HUES64 (cell line): ENCODE data around the gene VWA2. TPM values are rescaled to one million over a fixed set of nuclear protein-coding genes. Genes with fewer than 3 reads are reported as not detected.

ENCODE experiments used
- H3K27ac ChIP-seq: 2 replicates; pipeline ENCODE4 v1.7.0; 2013; ENCODE audit warnings: low read depth, low read length, inconsistent platforms
- H3K27me3 ChIP-seq: 2 replicates; pipeline ENCODE4 v1.6.1; 2013; ENCODE audit warnings: mild to moderate bottlenecking, low read length; ENCODE audit not compliant: insufficient read depth
- H3K36me3 ChIP-seq: 2 replicates; pipeline ENCODE4 v1.6.1; 2013; ENCODE audit warnings: mild to moderate bottlenecking, low read length; ENCODE audit not compliant: insufficient read depth
- H3K4me1 ChIP-seq: 2 replicates; pipeline ENCODE4 v1.6.1; 2013; ENCODE audit warnings: mild to moderate bottlenecking, low read length, moderate library complexity; ENCODE audit not compliant: insufficient read depth
- H3K4me3 ChIP-seq: 2 replicates; pipeline ENCODE4 v1.5.1; 2013; ENCODE audit warnings: mild to moderate bottlenecking, low read length, moderate library complexity
- H3K9ac ChIP-seq: 2 replicates; pipeline ENCODE4 v1.6.1; 2013; ENCODE audit warnings: mild to moderate bottlenecking, low read depth, low read length
- H3K9me3 ChIP-seq: 2 replicates; pipeline ENCODE4 v1.6.1; 2013; ENCODE audit warnings: low read depth, low read length; ENCODE audit not compliant: insufficient read depth
- WGBS: fragments of 150-250, 120-280 bp; methylation state at CpG from one replicate; pipeline ENCODE4 v1.1.7; 2013; ENCODE audit warnings: missing lambda C conversion rate; 5-methylcytosine and 5-hydroxymethylcytosine counted together
- polyA plus RNA-seq, 2 experiments: library from polyadenylated mRNA; stranded (reverse); fragments of 50-300 nt; gene quantifications; one replicate each; pipeline ENCODE4 v1.2.3, GENCODE V29; 2013

Gene VWA2, protein sequence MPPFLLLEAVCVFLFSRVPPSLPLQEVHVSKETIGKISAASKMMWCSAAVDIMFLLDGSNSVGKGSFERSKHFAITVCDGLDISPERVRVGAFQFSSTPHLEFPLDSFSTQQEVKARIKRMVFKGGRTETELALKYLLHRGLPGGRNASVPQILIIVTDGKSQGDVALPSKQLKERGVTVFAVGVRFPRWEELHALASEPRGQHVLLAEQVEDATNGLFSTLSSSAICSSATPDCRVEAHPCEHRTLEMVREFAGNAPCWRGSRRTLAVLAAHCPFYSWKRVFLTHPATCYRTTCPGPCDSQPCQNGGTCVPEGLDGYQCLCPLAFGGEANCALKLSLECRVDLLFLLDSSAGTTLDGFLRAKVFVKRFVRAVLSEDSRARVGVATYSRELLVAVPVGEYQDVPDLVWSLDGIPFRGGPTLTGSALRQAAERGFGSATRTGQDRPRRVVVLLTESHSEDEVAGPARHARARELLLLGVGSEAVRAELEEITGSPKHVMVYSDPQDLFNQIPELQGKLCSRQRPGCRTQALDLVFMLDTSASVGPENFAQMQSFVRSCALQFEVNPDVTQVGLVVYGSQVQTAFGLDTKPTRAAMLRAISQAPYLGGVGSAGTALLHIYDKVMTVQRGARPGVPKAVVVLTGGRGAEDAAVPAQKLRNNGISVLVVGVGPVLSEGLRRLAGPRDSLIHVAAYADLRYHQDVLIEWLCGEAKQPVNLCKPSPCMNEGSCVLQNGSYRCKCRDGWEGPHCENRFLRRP
- polyA plus RNA-seq (2013, experiment 1 of 2) = 0.85 TPM
- 0.95 TPM for polyA plus RNA-seq (2013, experiment 2 of 2)

DNA sequence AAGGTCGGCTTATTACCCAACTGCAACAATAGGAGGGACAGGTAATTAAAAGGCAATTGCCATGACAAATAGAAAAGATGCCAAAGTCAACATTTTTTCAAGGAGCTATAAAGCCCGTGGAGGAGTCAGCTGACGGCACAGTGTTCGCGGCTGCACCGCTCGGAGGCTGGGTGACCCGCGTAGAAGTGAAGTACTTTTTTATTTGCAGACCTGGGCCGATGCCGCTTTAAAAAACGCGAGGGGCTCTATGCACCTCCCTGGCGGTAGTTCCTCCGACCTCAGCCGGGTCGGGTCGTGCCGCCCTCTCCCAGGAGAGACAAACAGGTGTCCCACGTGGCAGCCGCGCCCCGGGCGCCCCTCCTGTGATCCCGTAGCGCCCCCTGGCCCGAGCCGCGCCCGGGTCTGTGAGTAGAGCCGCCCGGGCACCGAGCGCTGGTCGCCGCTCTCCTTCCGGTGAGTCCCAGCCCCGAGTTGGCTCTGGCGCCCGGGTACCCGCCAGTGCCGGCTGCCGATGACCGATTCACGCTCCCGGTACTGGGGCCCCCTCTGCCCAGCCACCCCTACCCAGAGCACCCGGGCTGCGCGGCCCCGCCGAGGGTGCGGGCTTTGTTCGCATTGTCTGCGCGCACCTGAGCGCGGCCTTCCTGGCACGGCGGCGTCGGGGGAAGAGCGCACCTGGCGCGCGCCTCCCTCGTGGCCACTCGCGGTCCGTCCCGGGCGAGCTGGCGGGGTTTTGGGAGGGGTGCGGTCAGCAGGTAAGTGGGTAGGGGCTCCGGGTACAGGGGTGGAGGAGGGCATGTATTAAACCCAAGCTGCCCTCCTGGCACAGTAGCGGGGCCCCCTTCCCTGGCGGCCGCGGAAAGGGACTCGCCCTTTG lies at the start of gene VWA2:
Gene VWA2 (plus strand): TSS at position 138 of the 877 bp plus-strand sequence. CDS start 9,460 bp downstream, outside the sequence.
- H3K9ac ChIP-seq = peak within 1 kb of the TSS; percentile 73
- peak within 1 kb of the TSS; percentile 62 for H3K4me3 ChIP-seq
- 1% methylated on average over 74 of the region's 79 CpGs for WGBS
- no peaks in the 10 kb centered on the region for H3K36me3 ChIP-seq
- H3K4me1 ChIP-seq = 0 out of 2 replicates have a peak, but pooled peaks cover 5% of the 10 kb centered on the region
- H3K27me3 ChIP-seq = peaks cover 47% of the 10 kb centered on the region
- H3K9me3 ChIP-seq = no peaks in the 10 kb centered on the region
- H3K27ac ChIP-seq = no peak within 1 kb of the TSS

DNA sequence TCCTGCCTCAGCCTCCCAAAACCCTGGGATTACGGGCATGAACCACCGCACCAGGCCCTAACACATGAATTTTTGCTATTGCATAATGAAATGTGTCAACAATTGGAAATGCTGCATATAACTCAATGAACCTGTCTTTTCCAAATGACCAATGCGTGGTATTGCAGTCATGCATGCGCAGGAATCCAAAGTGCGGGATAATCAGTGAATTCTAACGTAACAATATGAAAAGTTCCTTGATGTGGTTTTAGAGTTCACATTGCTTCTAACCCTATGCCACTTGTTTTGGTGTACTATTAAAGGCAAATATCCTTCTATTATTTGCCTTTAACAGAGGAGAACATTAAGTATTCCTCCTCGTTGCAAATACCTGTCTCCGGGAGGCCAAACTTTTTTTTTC lies 49.4 kb upstream of the VWA2 start:
- Histone ChIP-seq H3K27ac (no peak overlapping the region), H3K27me3 (no peaks in the 10 kb centered on the region), H3K9me3 (no peaks in the 10 kb centered on the region), H3K9ac (no peak overlapping the region), H3K4me1 (no peaks in the 10 kb centered on the region), H3K36me3 (no peaks in the 10 kb centered on the region), H3K4me3 (no peak overlapping the region)
- 97% methylated on average over 8 of the region's 8 CpGs for WGBS

DNA sequence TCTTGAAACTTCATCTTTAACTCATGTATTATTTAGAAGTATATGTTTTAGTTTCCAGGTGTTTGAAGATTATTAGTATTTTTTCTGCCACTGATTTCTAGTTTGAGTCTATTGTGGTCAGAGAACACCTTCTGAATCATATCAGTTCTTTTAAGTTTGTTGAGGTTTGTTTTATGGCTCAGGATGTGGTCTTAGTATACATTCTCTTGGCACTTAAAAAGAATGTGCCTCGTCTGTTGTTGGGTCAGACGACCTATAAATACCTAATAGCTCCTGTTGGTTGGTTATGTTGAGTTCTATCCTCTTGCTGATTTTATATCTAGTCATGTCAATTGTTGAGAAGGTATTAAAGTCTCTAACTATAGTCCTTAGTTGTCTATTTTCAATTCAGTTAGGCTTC lies 44.0 kb upstream of the VWA2 start:
- Histone ChIP-seq H3K36me3 (no peaks in the 10 kb centered on the region), H3K9me3 (no peaks in the 10 kb centered on the region), H3K27me3 (no peaks in the 10 kb centered on the region), H3K9ac (no peak overlapping the region), H3K4me3 (no peak overlapping the region), H3K27ac (no peak overlapping the region), H3K4me1 (no peaks in the 10 kb centered on the region)
- 94% methylated on average over 2 of the region's 2 CpGs for WGBS

DNA sequence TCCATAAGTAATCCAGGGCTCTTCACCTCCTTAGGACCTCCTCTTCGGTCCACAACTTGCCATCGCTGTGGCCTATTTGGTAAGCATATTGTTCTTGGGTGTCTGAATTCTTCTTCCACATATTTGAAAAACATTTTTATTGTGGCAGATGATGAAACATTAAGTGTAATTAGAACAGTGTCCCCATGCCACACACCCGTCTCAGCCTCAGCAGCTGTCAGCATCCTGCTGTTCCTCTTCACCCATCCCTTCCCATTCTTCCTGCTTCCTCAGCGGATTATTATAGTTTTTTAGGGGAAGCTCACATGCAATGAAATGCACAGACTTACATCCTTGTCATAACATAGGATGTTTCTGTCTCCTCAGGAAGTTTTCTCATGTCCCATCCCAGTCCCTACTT lies 39.8 kb upstream of the VWA2 start:
- H3K36me3 ChIP-seq = no peaks in the 10 kb centered on the region
- H3K9me3 ChIP-seq = no peaks in the 10 kb centered on the region
- WGBS = 84% methylated on average over 3 of the region's 4 CpGs
- H3K27me3 ChIP-seq = no peaks in the 10 kb centered on the region
- H3K4me3 ChIP-seq = no peak overlapping the region
- no peak overlapping the region for H3K27ac ChIP-seq
- H3K9ac ChIP-seq = no peak overlapping the region
- no peaks in the 10 kb centered on the region for H3K4me1 ChIP-seq

DNA sequence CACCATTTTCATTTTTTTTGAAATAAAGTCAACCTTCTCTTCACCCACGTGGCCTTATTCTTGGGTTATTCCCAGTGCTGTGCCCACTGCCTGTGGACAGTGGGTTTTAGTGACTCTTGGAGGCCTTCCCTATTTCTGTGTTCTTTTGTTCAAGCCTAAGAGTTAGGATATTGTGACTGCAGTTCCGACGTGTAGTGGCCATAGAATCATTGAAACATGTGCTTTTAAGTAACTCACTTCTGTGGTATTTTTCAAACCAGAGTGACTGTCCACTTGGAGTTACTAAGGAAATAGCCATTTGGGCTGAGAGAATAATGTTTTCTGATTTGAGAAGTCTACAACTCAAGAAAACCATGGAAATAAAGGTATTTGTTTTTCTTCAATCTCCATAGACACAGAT lies 36.2 kb upstream of the VWA2 start:
- Histone ChIP-seq H3K9ac (no peak overlapping the region), H3K27me3 (no peaks in the 10 kb centered on the region), H3K36me3 (no peaks in the 10 kb centered on the region), H3K27ac (no peak overlapping the region), H3K4me3 (no peak overlapping the region), H3K9me3 (no peaks in the 10 kb centered on the region), H3K4me1 (no peaks in the 10 kb centered on the region)
- 85% methylated on average over 3 of the region's 3 CpGs for WGBS

DNA sequence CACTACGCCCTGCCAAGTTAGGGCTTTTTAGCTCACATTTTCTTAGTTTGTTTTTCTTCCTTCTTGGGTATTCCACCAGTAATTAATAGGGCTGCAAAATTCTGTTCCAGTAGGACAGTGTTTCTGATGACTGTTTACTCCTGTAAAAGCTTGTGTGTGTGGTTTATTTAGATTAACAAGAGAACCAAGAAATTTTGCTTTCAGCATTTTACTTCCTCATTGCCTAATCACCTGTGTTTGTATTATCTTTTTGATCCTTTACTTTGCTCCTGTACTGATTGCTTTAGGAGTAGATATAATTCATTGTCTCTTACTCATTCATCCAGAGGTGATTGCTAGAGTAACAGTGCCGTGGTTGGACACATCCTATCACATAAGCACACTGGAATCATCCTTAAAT lies 32.2 kb upstream of the VWA2 start:
- Histone ChIP-seq H3K4me3 (no peak overlapping the region), H3K4me1 (peaks cover 2% of the 10 kb centered on the region; the same call in 1 of the 2 replicates), H3K9ac (no peak overlapping the region), H3K27me3 (no peaks in the 10 kb centered on the region), H3K36me3 (no peaks in the 10 kb centered on the region), H3K9me3 (no peaks in the 10 kb centered on the region), H3K27ac (no peak overlapping the region)
- WGBS = 91% methylated on average over 2 of the region's 2 CpGs

DNA sequence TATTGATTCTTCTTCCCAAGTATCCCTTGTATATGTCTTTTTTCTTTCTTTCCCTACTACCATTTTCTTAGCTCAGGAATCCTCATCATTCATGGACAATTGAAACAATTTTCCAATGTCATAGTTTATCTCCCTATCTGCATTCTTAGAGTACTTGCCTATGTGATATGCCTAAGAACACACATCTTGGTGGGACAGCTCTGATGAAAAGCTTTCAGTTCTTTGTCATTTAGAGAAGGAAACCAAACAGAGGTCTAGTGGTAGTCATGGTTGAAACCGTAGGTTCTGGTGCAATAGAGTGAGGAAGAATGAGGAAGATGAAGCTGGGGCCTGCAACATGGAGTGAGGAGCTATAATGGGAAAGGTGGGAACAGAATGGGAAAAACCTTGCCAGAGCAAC lies 31.7 kb upstream of the VWA2 start:
- H3K9me3 ChIP-seq = no peaks in the 10 kb centered on the region
- no peaks in the 10 kb centered on the region for H3K36me3 ChIP-seq
- H3K4me3 ChIP-seq = no peak overlapping the region
- peaks cover 2% of the 10 kb centered on the region; the same call in 1 of the 2 replicates for H3K4me1 ChIP-seq
- WGBS = 91% methylated on average over 1 of the region's 1 CpG
- H3K27me3 ChIP-seq = no peaks in the 10 kb centered on the region
- H3K9ac ChIP-seq = no peak overlapping the region
- H3K27ac ChIP-seq = no peak overlapping the region

DNA sequence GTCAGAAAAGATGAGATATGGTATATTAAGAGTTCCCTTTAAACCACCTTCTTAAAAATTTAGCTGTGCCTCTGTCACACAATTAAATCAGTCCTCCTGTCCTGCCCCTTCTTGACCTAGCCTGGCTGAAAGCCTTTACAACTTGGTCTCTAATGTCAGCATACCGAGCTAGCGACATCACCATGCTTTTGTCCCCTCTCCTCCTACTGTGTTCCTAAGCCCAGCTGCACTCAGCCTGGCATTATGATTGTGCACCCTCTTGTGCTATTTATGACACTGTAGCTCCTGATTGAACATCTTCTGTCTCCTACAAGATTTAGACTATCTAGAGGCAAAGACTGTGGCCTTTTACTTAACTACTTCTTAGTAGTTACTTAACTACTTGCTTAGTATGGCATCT lies 30.7 kb upstream of the VWA2 start:
- H3K9ac ChIP-seq = no peak overlapping the region
- H3K9me3 ChIP-seq = no peaks in the 10 kb centered on the region
- H3K27ac ChIP-seq = no peak overlapping the region
- H3K27me3 ChIP-seq = no peaks in the 10 kb centered on the region
- WGBS = 72% methylated on average over 2 of the region's 2 CpGs
- H3K4me1 ChIP-seq = peaks cover 2% of the 10 kb centered on the region; the same call in 1 of the 2 replicates
- no peak overlapping the region for H3K4me3 ChIP-seq
- H3K36me3 ChIP-seq = no peaks in the 10 kb centered on the region

DNA sequence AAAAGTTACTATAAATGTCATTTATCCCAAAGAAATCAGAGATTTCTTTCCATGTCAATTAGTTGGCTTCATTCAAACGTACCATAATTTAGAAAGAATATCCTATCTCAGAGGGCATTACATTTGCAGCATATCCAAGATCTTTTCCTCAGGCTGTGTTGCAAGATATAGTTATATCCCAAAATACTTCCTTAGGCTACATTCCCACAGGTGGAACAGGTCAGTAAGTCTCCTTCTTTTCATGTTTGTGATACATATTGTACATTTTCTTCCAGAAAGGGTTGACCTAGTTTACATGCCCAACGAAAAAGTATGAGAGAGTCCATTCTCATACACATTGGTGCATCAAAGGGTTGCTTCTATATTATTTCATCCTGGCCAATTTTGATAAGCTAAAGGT lies 26.9 kb upstream of the VWA2 start:
- Histone ChIP-seq H3K36me3 (no peaks in the 10 kb centered on the region), H3K27me3 (no peaks in the 10 kb centered on the region), H3K27ac (no peak overlapping the region), H3K9me3 (no peaks in the 10 kb centered on the region), H3K4me1 (peaks cover 2% of the 10 kb centered on the region; the same call in 1 of the 2 replicates), H3K4me3 (no peak overlapping the region), H3K9ac (no peak overlapping the region)
- 79% methylated on average over 2 of the region's 2 CpGs for WGBS

DNA sequence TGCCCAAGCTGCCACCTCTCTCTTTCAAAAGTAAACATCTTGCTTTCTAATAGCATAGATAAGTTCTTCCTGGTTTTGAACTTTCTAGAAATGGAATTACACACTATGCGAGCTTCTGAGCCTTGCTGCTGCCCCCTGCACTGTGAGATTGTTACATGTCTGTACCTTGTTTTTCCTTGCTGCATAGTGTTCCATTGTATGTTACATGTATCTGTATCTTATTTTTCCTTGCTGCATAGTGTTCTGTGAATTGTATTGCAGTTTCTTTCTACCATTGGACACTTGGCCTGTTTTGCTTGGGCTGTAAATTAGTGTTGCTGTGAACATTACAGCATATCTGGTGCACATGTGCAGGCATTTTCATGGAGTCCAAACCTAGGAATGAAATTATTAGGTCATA lies 24.0 kb upstream of the VWA2 start:
- H3K9me3 ChIP-seq = no peaks in the 10 kb centered on the region
- no peaks in the 10 kb centered on the region for H3K27me3 ChIP-seq
- no peak overlapping the region for H3K27ac ChIP-seq
- H3K9ac ChIP-seq = no peak overlapping the region
- no peaks in the 10 kb centered on the region for H3K4me1 ChIP-seq
- H3K36me3 ChIP-seq = no peaks in the 10 kb centered on the region
- H3K4me3 ChIP-seq = no peak overlapping the region
- WGBS = 96% methylated on average over 1 of the region's 1 CpG
